SK-N-SH (cell line): Measurements from ENCODE around the gene PRRG4. TPM values are rescaled to one million over a fixed set of nuclear protein-coding genes. Genes with fewer than 3 reads are reported as not detected.

Experiments used
- CTCF ChIA-PET: fragments of 300-600, 350-600 bp; formaldehyde crosslinking; extraction: SDS; loops from one replicate; lab custom pipeline; 2021; lab: Yijun Ruan, JAX
- POLR2A ChIA-PET: fragments of 350-600 bp; sonication (Branson Sonifier 250); formaldehyde crosslinking; extraction: SDS; loops from one replicate; lab custom pipeline; 2020; ENCODE audit warnings: antibody characterized with exemption, inconsistent platforms; lab: Yijun Ruan, JAX
- DNase-seq: peaks from one replicate; pipeline ENCODE4 v3.0.0; 2012
- H2AFZ ChIP-seq: fragments of 200-600 bp; sonication (generic); 2 replicates; pipeline ENCODE4 v1.8.1; 2016; ENCODE audit warnings: antibody characterized with exemption, mild to moderate bottlenecking, low read depth
- H3F3A ChIP-seq: fragments of 200-600 bp; sonication (generic); replicated peaks from 2 replicates; pipeline ENCODE3; 2016; ENCODE audit warnings: antibody characterized with exemption, mild to moderate bottlenecking; ENCODE audit not compliant: insufficient read depth
- H3K27ac ChIP-seq, 2 experiments: fragments of 200-500 bp in 1 of 2; fragments of 200-600 bp in 1 of 2; sonication (Bioruptor generic) in 1 of 2; sonication (generic), shearing (Covaris generic) in 1 of 2; 2 replicates each; pipeline versions ENCODE4 v1.5.1 to v1.6.1; 2014 to 2016; ENCODE audit warnings: low read depth in 2 of 2, inconsistent platforms in 1 of 2, low read length in 1 of 2, mild to moderate bottlenecking in 1 of 2, mixed read lengths in 1 of 2
- H3K27me3 ChIP-seq: fragments of 200-600 bp; sonication (generic), shearing (Covaris generic); 2 replicates; pipeline ENCODE4 v1.6.1; 2016; ENCODE audit warnings: mixed run types; ENCODE audit not compliant: insufficient read depth
- H3K36me3 ChIP-seq, 2 experiments: fragments of 200-500 bp in 1 of 2; fragments of 200-600 bp in 1 of 2; sonication (Bioruptor generic) in 1 of 2; sonication (generic) in 1 of 2; replicated peaks in 1 of 2; 2 replicates each; pipeline versions ENCODE3 to v1.5.1; 2014 to 2016; ENCODE audit warnings: low read length in 1 of 2, mild to moderate bottlenecking in 1 of 2; ENCODE audit not compliant: insufficient read depth in 2 of 2, control insufficient read depth in 1 of 2
- H3K4me1 ChIP-seq, 2 experiments: fragments of 200-500 bp in 1 of 2; fragments of 200-600 bp in 1 of 2; sonication (Bioruptor generic) in 1 of 2; sonication (generic), shearing (Covaris generic) in 1 of 2; 2 replicates each; pipeline versions ENCODE4 v1.5.1 to v1.6.1; 2014 to 2016; ENCODE audit warnings: low read depth in 1 of 2, low read length in 1 of 2, mixed run types in 1 of 2; ENCODE audit not compliant: insufficient read depth in 2 of 2, control insufficient read depth in 1 of 2
- H3K4me2 ChIP-seq: fragments of 200-600 bp; sonication (generic), shearing (Covaris generic); 2 replicates; pipeline ENCODE4 v1.6.1; 2017; ENCODE audit warnings: mixed run types
- H3K4me3 ChIP-seq, 2 experiments: fragments of 200-500 bp in 1 of 2; fragments of 200-600 bp in 1 of 2; sonication (Bioruptor generic) in 1 of 2; sonication (generic), shearing (Covaris generic) in 1 of 2; 2 replicates each; pipeline versions ENCODE4 v1.5.1 to v1.8.1; 2014 to 2016; ENCODE audit warnings: low read depth in 2 of 2, inconsistent platforms in 1 of 2, low read length in 1 of 2, mild to moderate bottlenecking in 1 of 2, mixed read lengths in 1 of 2, moderate library complexity in 1 of 2
- H3K79me2 ChIP-seq: fragments of 200-600 bp; sonication (generic); 2 replicates; pipeline ENCODE4 v1.8.1; 2017; ENCODE audit warnings: mild to moderate bottlenecking; ENCODE audit not compliant: insufficient read depth
- H3K9ac ChIP-seq: fragments of 200-600 bp; sonication (generic); 2 replicates; pipeline ENCODE4 v1.6.1; 2017; ENCODE audit warnings: mixed run types
- H3K9me2 ChIP-seq: fragments of 200-600 bp; sonication (generic); 2 replicates; pipeline ENCODE4 v1.6.1; 2017; ENCODE audit warnings: mixed run types
- H3K9me3 ChIP-seq: fragments of 200-600 bp; sonication (generic); 2 replicates; pipeline ENCODE4 v1.6.1; 2017; ENCODE audit warnings: mixed run types, mild to moderate bottlenecking, moderate library complexity
- H4K20me1 ChIP-seq: fragments of 200-600 bp; sonication (generic); 2 replicates; pipeline ENCODE4 v1.6.1; 2017; ENCODE audit warnings: mild to moderate bottlenecking, mixed run types; ENCODE audit not compliant: insufficient read depth
- CHD2 ChIP-seq: fragments of 150-350 bp; IDR thresholded peaks from 2 replicates; pipeline ENCODE4 v1.6.1; 2018; ENCODE audit warnings: low read length; ENCODE audit not compliant: partially characterized antibody
- ELF1 ChIP-seq: IDR thresholded peaks from 2 replicates; pipeline ENCODE4 v1.4.0; 2012
- EZH2phosphoT487 ChIP-seq: fragments of 200-600 bp; sonication (generic); IDR thresholded peaks from 2 replicates; pipeline ENCODE4 v1.6.1; 2017; ENCODE audit warnings: low read depth, mixed run types, mild to moderate bottlenecking, antibody characterized with exemption, moderate library complexity, borderline replicate concordance
- FOXM1 ChIP-seq: IDR thresholded peaks from 2 replicates; pipeline ENCODE4 v1.4.0; 2012; ENCODE audit warnings: low read depth, mild to moderate bottlenecking
- NRF1 ChIP-seq: IDR thresholded peaks from 2 replicates; pipeline ENCODE4 v1.6.1; 2012; ENCODE audit warnings: low read depth, mild to moderate bottlenecking, low read length
- POLR2AphosphoS5 ChIP-seq: IDR thresholded peaks from 2 replicates; pipeline ENCODE4 v1.6.1; 2012; ENCODE audit warnings: low read depth, low read length
- RXRA ChIP-seq: IDR thresholded peaks from 2 replicates; pipeline ENCODE4 v1.4.0; 2012; ENCODE audit warnings: low read depth, mild to moderate bottlenecking, borderline replicate concordance
- TEAD4 ChIP-seq: IDR thresholded peaks from 2 replicates; pipeline ENCODE4 v1.4.0; 2012; ENCODE audit warnings: mild to moderate bottlenecking, borderline replicate concordance; ENCODE audit not compliant: insufficient read depth
- USF1 ChIP-seq: IDR thresholded peaks from 2 replicates; pipeline ENCODE4 v1.4.0; 2012; ENCODE audit warnings: low read depth, borderline replicate concordance
- YY1 ChIP-seq: IDR thresholded peaks from 2 replicates; pipeline ENCODE4 v1.4.0; 2012; ENCODE audit warnings: low read depth, mild to moderate bottlenecking
- WGBS: methylation state at CpG from one replicate; pipeline ENCODE4 v1.1.6; 2017; ENCODE audit warnings: low lambda C conversion rate; 5-methylcytosine and 5-hydroxymethylcytosine counted together
- polyA plus RNA-seq, 3 experiments: library from polyadenylated mRNA; depleted of rRNA; stranded (reverse); fragments of >200 nt; gene quantifications; 2 replicates each; pipeline ENCODE4 v1.2.3, GENCODE V29; 2012
- TF ChIP-seq, protein P1 (sequence below): IDR thresholded peaks from 2 replicates; pipeline ENCODE4 v1.4.0; 2012; ENCODE audit warnings: low read depth

PRRG4 gene
- polyA plus RNA-seq, 1 of the 3 experiments (the other 2 are of a cell fraction), result 0.21 TPM

DNA sequence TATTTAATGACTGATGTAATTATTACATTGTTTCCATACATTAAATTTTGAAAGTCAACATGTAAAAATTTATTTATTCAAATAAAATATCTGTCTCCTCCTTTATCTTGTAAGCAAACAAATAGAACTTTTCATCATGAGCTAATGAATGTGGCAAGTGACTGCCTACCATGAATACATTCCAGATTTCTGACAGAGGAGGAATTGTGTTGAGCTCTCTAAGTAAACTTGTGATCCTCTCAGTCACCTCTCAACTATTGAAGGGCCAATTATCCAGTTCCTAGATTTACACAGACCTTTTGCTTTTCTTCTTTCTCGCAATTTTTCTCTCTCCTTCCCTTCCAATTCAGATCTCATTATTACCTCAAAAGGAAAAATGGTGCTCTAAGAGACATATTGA is 21.5 kb downstream of the PRRG4 start:
- ChIA-PET CTCF (no interaction called here), POLR2A (no interaction called here)
- Histone ChIP-seq H3K27ac (no peak overlapping the region), H3K36me3 (no peaks in the 10 kb centered on the region), H4K20me1 (no peaks in the 10 kb centered on the region), H3K4me1 (peaks cover 0 to 10% of the 10 kb centered on the region in 2 experiments; a peak in 1 of 4 replicates), H3K9me2 (no peaks in the 10 kb centered on the region), H3K27me3 (peaks cover 13% of the 10 kb centered on the region; the same call in 1 of the 2 replicates), H3K4me2 (no peak overlapping the region), H3K4me3 (no peak overlapping the region), H2AFZ (no peak overlapping the region), H3K9ac (no peak overlapping the region), H3K79me2 (no peaks in the 10 kb centered on the region), H3K9me3 (no peaks in the 10 kb centered on the region), H3F3A (no peaks in the 10 kb centered on the region)
- DNase-seq, result no peak
- TF ChIP-seq CHD2 (no peak), RXRA (no peak), EZH2phosphoT487 (no peak), ELF1 (no peak)
- TF ChIP-seq, protein P1, sequence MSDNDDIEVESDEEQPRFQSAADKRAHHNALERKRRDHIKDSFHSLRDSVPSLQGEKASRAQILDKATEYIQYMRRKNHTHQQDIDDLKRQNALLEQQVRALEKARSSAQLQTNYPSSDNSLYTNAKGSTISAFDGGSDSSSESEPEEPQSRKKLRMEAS, result no peak
- WGBS, result 36% methylated on average over 1 of the region's 1 CpG

DNA sequence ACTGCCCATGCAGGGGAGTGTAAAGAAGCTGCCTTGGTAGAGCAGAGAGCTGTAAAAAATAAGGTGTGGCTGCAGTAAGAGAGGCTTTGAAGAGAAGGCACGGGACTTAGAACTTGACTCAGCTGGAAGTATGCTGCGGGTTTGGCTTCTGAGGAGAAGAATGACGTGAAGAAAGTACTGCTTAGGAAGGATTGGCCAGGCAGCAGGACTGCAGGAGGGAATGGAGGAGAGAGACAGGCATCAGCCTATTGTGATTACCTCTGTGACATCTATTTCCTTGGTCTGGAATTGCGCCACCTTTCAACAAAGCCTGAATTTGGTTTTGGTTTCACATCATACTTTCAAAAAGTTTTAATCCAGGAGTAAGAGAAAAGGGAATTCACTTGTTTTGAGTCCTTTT is 22.5 kb downstream of the PRRG4 start:
- Histone ChIP-seq H3F3A (no peaks in the 10 kb centered on the region), H4K20me1 (no peaks in the 10 kb centered on the region), H3K36me3 (no peaks in the 10 kb centered on the region), H3K4me1 (peaks cover 0 to 10% of the 10 kb centered on the region in 2 experiments; a peak in 1 of 4 replicates), H3K9me3 (no peaks in the 10 kb centered on the region), H3K4me3 (no peak overlapping the region), H3K79me2 (no peaks in the 10 kb centered on the region), H3K4me2 (no peak overlapping the region), H3K27me3 (peaks cover 13% of the 10 kb centered on the region; the same call in 1 of the 2 replicates), H3K9ac (no peak overlapping the region), H2AFZ (no peak overlapping the region), H3K27ac (no peak overlapping the region), H3K9me2 (no peaks in the 10 kb centered on the region)
- no peak for TF ChIP-seq FOXM1
- DNase-seq, result no peak
- WGBS, result 36% methylated on average over 4 of the region's 4 CpGs
- ChIA-PET CTCF (no interaction called here), POLR2A (no interaction called here)

GRCh38 chr11:32855601-32856000 is 25.9 kb downstream of the PRRG4 start:
- no peak for DNase-seq
- TF ChIP-seq NRF1 (no peak), TEAD4 (no peak), USF1 (no peak), CHD2 (no peak), YY1 (no peak), POLR2AphosphoS5 (no peak)
- H3F3A ChIP-seq, result no peaks in the 10 kb centered on the region
- H3K9me2 ChIP-seq, result no peaks in the 10 kb centered on the region
- H3K27ac ChIP-seq, result no peak overlapping the region
- WGBS, result 4% methylated on average over 2 of the region's 2 CpGs
- no peaks in the 10 kb centered on the region; a peak in 1 of 4 replicates for H3K4me1 ChIP-seq
- CTCF ChIA-PET, result no interaction called here
- no peak overlapping the region for H3K9ac ChIP-seq
- no peaks in the 10 kb centered on the region for H3K79me2 ChIP-seq
- H2AFZ ChIP-seq, result no peak overlapping the region
- POLR2A ChIA-PET, result no interaction called here
- H3K9me3 ChIP-seq, result no peaks in the 10 kb centered on the region
- H3K4me3 ChIP-seq, result no peak overlapping the region
- no peaks in the 10 kb centered on the region for H4K20me1 ChIP-seq
- H3K36me3 ChIP-seq, result no peaks in the 10 kb centered on the region
- H3K27me3 ChIP-seq, result peaks cover 13% of the 10 kb centered on the region; the same call in 1 of the 2 replicates
- no peak overlapping the region for H3K4me2 ChIP-seq
